Activated gamma-delta T cell (primary cell): ENCODE results near the gene C4A.
"Not testable (repeated sequence)": the region's sequence is repeated elsewhere in the genome, so short reads cannot be mapped to it uniquely, and the experiment has no call there.

Experiments used
- DNase-seq: peaks from one replicate; lab custom pipeline; 2025; lab: John Stamatoyannopoulos, UW

C4A gene

GRCh38 chr6:32049149-32049548, 67.3 kb downstream of the C4A start:
- not testable (repeated sequence) for DNase-seq

GRCh38 chr6:32049736-32050135, 67.9 kb downstream of the C4A start:
- DNase-seq = not testable (repeated sequence)

GRCh38 chr6:32050562-32050961, 68.7 kb downstream of the C4A start:
- no peak for DNase-seq
